WERI-Rb-1 (cell line): ENCODE results near the gene CYP27B1.

Experiments
- DNase-seq: peaks from one replicate; pipeline ENCODE4 v3.0.0-alpha.2; 2020
- H3K27ac ChIP-seq: fragments of 250-450 bp; sonication (Bioruptor Pico); 2 replicates; pipeline ENCODE4 v1.5.1; 2020; ENCODE audit warnings: mild to moderate bottlenecking, moderate library complexity
- H3K27me3 ChIP-seq: fragments of 250-450 bp; sonication (Bioruptor Pico); 2 replicates; pipeline ENCODE4 v1.5.1; 2021; ENCODE audit warnings: mild to moderate bottlenecking, low read depth, moderate library complexity; ENCODE audit not compliant: insufficient read depth, severe bottlenecking
- H3K36me3 ChIP-seq: fragments of 250-450 bp; sonication (Bioruptor Pico); 2 replicates; pipeline ENCODE4 v1.5.1; 2020; ENCODE audit warnings: mild to moderate bottlenecking, moderate library complexity
- H3K4me3 ChIP-seq: 2 replicates; pipeline ENCODE4 v1.5.1; 2011; ENCODE audit warnings: low read depth, mild to moderate bottlenecking, control low read depth, low read length
- H3K9me3 ChIP-seq: fragments of 250-450 bp; sonication (Bioruptor Pico); 2 replicates; pipeline ENCODE4 v1.5.1; 2021; ENCODE audit warnings: mild to moderate bottlenecking, moderate library complexity; ENCODE audit not compliant: severe bottlenecking
- TF ChIP-seq, protein P1 (sequence below): IDR thresholded peaks from 2 replicates; pipeline ENCODE4 v1.5.1; 2011; ENCODE audit warnings: low read depth, mild to moderate bottlenecking, control low read depth, inconsistent platforms, low read length

The CYP27B1 gene

DNA sequence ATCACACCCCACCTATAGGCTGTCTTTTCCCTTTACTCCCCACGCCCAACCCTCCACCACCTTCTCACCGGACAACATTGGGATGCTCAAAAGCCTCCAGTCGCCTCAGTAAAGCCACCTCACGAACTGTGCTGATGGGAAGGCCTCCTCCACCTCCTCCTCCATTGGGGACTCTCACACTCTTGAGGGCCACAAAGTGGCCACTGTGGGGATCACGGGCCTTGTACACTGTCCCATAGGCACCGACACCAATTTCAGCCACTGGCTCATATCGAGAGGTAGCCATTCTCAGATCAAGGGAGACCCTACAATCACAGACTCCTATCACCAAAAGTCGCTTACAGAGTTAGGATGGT is 15.5 kb downstream of the CYP27B1 start:
- peaks cover 50% of the 10 kb centered on the region for H3K36me3 ChIP-seq
- DNase-seq: no peak
- TF ChIP-seq, protein P1, sequence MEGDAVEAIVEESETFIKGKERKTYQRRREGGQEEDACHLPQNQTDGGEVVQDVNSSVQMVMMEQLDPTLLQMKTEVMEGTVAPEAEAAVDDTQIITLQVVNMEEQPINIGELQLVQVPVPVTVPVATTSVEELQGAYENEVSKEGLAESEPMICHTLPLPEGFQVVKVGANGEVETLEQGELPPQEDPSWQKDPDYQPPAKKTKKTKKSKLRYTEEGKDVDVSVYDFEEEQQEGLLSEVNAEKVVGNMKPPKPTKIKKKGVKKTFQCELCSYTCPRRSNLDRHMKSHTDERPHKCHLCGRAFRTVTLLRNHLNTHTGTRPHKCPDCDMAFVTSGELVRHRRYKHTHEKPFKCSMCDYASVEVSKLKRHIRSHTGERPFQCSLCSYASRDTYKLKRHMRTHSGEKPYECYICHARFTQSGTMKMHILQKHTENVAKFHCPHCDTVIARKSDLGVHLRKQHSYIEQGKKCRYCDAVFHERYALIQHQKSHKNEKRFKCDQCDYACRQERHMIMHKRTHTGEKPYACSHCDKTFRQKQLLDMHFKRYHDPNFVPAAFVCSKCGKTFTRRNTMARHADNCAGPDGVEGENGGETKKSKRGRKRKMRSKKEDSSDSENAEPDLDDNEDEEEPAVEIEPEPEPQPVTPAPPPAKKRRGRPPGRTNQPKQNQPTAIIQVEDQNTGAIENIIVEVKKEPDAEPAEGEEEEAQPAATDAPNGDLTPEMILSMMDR: no peak
- peak overlapping the region; percentile 80 for H3K4me3 ChIP-seq
- H3K27ac ChIP-seq: peak overlapping the region; percentile 97
- H3K9me3 ChIP-seq: no peaks in the 10 kb centered on the region
- no peaks in the 10 kb centered on the region for H3K27me3 ChIP-seq

DNA sequence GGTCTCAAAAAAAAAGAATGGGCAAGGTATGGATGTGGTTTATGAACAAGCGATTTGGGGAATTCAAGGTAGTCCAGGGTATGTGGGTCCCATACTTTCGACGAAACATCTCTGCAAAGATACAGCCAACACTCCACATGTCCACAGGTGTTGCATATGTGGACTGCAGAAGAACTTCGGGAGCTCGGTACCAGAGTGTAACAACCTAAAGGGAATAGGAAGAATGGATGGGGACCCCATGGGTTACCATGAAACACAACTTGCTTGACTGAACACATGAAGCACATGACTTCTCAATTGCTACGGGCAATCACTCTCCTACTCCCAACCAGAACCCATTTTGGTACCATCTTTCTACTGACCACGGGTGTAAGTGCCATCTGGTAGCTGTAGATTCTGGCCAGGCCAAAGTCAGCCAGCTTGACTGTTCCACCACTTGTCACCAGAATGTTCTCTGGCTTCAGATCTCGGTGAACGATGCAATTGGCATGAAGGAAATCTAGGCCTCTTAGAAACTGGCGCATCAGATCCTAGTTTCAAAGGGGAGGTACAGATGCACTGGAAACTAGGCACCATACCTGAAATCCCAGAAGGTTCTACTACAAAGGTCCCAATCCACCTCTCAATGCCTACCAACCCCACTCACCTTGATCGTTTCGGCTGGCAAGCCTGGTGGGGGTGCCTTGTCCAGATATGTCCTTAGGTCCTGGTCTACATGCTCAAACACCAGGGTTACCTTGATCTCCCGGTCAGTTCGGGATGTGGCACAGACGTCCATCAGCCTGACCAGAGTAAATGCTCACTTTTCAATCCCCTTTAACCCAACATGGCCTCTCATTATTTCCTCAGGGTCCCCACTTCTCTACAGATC is 16.1 kb downstream of the CYP27B1 start:
- DNase-seq: no peak
- H3K27me3 ChIP-seq: no peaks in the 10 kb centered on the region
- TF ChIP-seq, protein P1: no peak
- H3K36me3 ChIP-seq: peaks cover 56% of the 10 kb centered on the region
- peak overlapping the region; percentile 97 for H3K27ac ChIP-seq
- H3K9me3 ChIP-seq: no peaks in the 10 kb centered on the region
- H3K4me3 ChIP-seq: peak overlapping the region; percentile 80

DNA sequence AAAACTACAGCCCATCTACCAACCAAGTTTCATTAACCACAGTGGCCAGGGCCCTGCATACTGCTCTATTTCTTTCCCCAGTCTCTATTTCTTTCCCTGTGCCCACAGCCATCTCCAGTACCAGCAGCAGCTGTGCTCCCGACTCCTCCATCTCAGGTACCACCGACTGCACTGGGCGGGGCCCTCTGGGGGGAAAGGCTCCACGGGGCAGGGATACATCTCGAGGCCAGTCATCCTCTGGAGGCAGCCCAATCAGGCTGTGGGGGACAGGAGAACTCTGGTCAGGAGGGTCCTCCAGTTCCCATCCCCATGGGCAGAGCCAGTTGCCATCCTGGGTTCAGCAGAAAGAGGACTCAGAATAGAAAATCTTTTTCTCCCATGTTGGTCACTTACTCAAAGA is 17.8 kb downstream of the CYP27B1 start:
- H3K9me3 ChIP-seq: no peaks in the 10 kb centered on the region
- peaks cover 60% of the 10 kb centered on the region for H3K36me3 ChIP-seq
- TF ChIP-seq, protein P1: no peak
- no peak overlapping the region for H3K27ac ChIP-seq
- no peak overlapping the region for H3K4me3 ChIP-seq
- no peak for DNase-seq
- no peaks in the 10 kb centered on the region for H3K27me3 ChIP-seq

DNA sequence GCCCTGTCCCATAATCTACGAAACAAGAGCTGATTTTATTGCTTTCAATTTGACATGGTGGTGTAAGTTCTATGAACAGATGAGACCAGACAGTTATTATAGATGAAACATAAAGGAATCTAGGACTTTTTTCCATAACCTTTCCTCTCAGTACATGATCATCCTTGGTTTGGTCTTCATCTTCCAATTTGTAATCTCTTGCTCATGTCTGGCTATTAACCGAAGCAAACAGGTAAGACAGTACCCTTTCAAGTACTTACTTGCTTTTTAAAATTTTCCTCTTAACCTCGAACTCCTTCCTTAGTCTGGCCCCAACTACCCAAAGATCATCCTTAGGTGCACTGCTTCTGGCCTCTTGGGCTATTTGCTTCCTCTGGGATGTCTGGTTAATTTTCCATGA is 20.9 kb downstream of the CYP27B1 start:
- DNase-seq: no peak
- Histone ChIP-seq H3K27me3 (no peaks in the 10 kb centered on the region), H3K4me3 (no peak overlapping the region), H3K9me3 (no peaks in the 10 kb centered on the region), H3K27ac (peak overlapping the region; percentile 93; the same call in 1 of the 2 replicates), H3K36me3 (peaks cover 52% of the 10 kb centered on the region)
- TF ChIP-seq, protein P1: no peak

DNA sequence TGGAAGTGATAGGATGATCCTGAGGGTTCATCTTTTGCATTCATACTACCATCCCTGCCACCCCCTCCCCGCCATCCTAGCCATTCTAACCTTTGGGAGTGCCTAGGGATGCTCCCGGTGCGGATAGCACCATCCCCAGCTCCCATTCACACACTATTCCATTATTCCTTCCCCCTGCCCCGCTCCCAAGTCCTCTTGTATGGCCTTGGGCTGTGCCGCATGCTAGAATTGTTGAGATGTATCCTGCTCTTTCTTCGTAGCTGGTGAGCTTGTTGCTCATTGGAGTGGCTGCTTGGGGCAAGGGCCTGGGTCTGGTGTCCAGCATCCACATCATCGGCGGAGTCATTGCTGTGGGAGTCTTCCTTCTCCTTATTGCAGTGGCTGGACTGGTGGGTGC is 21.4 kb downstream of the CYP27B1 start:
- peak overlapping the region; percentile 93 for H3K27ac ChIP-seq
- H3K27me3 ChIP-seq: no peaks in the 10 kb centered on the region
- peak overlapping the region; percentile 84 for H3K4me3 ChIP-seq
- H3K9me3 ChIP-seq: no peaks in the 10 kb centered on the region
- TF ChIP-seq, protein P1: no peak
- DNase-seq: no peak
- peaks cover 47% of the 10 kb centered on the region for H3K36me3 ChIP-seq
